ENCODE data around the gene NNT.
A peak's percentile ranks its signal among the peaks of the same experiment; 100 is the strongest.

The NNT gene

GRCh38 chr5:43563321-43563720 lies 39.7 kb upstream of the NNT start:
- Histone ChIP-seq H2AK5ac (ENCODE audit: low read length) (no peak overlapping the region), H2AFZ (ENCODE audit: insufficient read depth, low read length, poor library complexity) (no peak overlapping the region), H3K4ac (ENCODE audit: low read depth, low read length) (no peak overlapping the region), H3K79me2 (ENCODE audit: control insufficient read depth, insufficient read depth, low read length, poor library complexity) (no peaks in the 10 kb centered on the region), H4K12ac (ENCODE audit: low read depth, low read length) (no peak overlapping the region), H3K79me1 (ENCODE audit: low read length) (no peaks in the 10 kb centered on the region), H3K14ac (ENCODE audit: low read length) (no peak overlapping the region), H3K9ac (ENCODE audit: low read length) (no peak overlapping the region), H2BK120ac (ENCODE audit: insufficient read depth, low read length, poor library complexity) (no peak overlapping the region), H3K23ac (ENCODE audit: low read length) (no peak overlapping the region), H4K91ac (ENCODE audit: low read depth, low read length) (no peak overlapping the region), H3K27me3 (ENCODE audit: insufficient read depth, low read length) (no peaks in the 10 kb centered on the region), H3K36me3 (ENCODE audit: control insufficient read depth in 1 of 2, insufficient read depth in 2 of 2, low read length in 2 of 2) (no peaks in the 10 kb centered on the region), H2BK5ac (ENCODE audit: low read depth, low read length, poor library complexity) (no peak overlapping the region), H4K8ac (ENCODE audit: low read depth, low read length) (no peak overlapping the region), H3K4me3 (ENCODE audit: low read depth, low read length) (no peak overlapping the region), H3K27ac (ENCODE audit: low read depth, low read length) (no peak overlapping the region), H3K4me1 (ENCODE audit: control insufficient read depth in 1 of 2, insufficient read depth in 2 of 2, low read length in 2 of 2) (peaks cover 2 to 3% of the 10 kb centered on the region in 2 experiments), H2BK12ac (ENCODE audit: low read length) (no peak overlapping the region), H3K18ac (ENCODE audit: low read length) (no peak overlapping the region), H3K4me2 (ENCODE audit: low read length) (no peak overlapping the region), H3K9me3 (ENCODE audit: insufficient read depth, low read depth, low read length) (no peaks in the 10 kb centered on the region)
- no peak for DNase-seq
- no CpG with 5 or more reads among the region's 3 CpGs for WGBS (ENCODE audit: extremely low coverage, insufficient coverage, insufficient read length)

GRCh38 chr5:43564289-43564850 lies 38.6 kb upstream of the NNT start:
- DNase-seq = peak in 1 of 2 donors; percentile 49
- Histone ChIP-seq H4K91ac (ENCODE audit: low read depth, low read length) (no peak overlapping the region), H3K4me3 (ENCODE audit: low read depth, low read length) (no peak overlapping the region), H3K27ac (ENCODE audit: low read depth, low read length) (no peak overlapping the region), H2BK120ac (ENCODE audit: insufficient read depth, low read length, poor library complexity) (no peak overlapping the region), H2BK5ac (ENCODE audit: low read depth, low read length, poor library complexity) (no peak overlapping the region), H3K4ac (ENCODE audit: low read depth, low read length) (no peak overlapping the region), H2AFZ (ENCODE audit: insufficient read depth, low read length, poor library complexity) (no peak overlapping the region), H3K4me2 (ENCODE audit: low read length) (no peak overlapping the region), H3K14ac (ENCODE audit: low read length) (no peak overlapping the region), H3K79me1 (ENCODE audit: low read length) (no peaks in the 10 kb centered on the region), H3K23ac (ENCODE audit: low read length) (no peak overlapping the region), H3K4me1 (ENCODE audit: control insufficient read depth in 1 of 2, insufficient read depth in 2 of 2, low read length in 2 of 2) (peaks cover 2 to 3% of the 10 kb centered on the region in 2 experiments), H2BK12ac (ENCODE audit: low read length) (no peak overlapping the region), H3K18ac (ENCODE audit: low read length) (no peak overlapping the region), H4K12ac (ENCODE audit: low read depth, low read length) (no peak overlapping the region), H3K27me3 (ENCODE audit: insufficient read depth, low read length) (no peaks in the 10 kb centered on the region), H2AK5ac (ENCODE audit: low read length) (no peak overlapping the region), H3K79me2 (ENCODE audit: control insufficient read depth, insufficient read depth, low read length, poor library complexity) (no peaks in the 10 kb centered on the region), H3K9ac (ENCODE audit: low read length) (no peak overlapping the region), H3K9me3 (ENCODE audit: insufficient read depth, low read depth, low read length) (no peaks in the 10 kb centered on the region), H3K36me3 (ENCODE audit: control insufficient read depth in 1 of 2, insufficient read depth in 2 of 2, low read length in 2 of 2) (no peaks in the 10 kb centered on the region), H4K8ac (ENCODE audit: low read depth, low read length) (no peak overlapping the region)
- WGBS (ENCODE audit: extremely low coverage, insufficient coverage, insufficient read length) = no CpG with 5 or more reads among the region's 5 CpGs

- Histone ChIP-seq H4K12ac (ENCODE audit: low read depth, low read length) (no peak overlapping the region), H2BK120ac (ENCODE audit: insufficient read depth, low read length, poor library complexity) (peak overlapping the region; percentile 43), H2AFZ (ENCODE audit: insufficient read depth, low read length, poor library complexity) (no peak overlapping the region), H3K18ac (ENCODE audit: low read length) (no peak overlapping the region), H3K27me3 (ENCODE audit: insufficient read depth, low read length) (no peaks in the 10 kb centered on the region), H3K9ac (ENCODE audit: low read length) (no peak overlapping the region), H3K4me3 (ENCODE audit: low read depth, low read length) (no peak overlapping the region), H4K8ac (ENCODE audit: low read depth, low read length) (no peak overlapping the region), H3K79me1 (ENCODE audit: low read length) (no peaks in the 10 kb centered on the region), H2BK12ac (ENCODE audit: low read length) (no peak overlapping the region), H3K36me3 (ENCODE audit: control insufficient read depth in 1 of 2, insufficient read depth in 2 of 2, low read length in 2 of 2) (no peaks in the 10 kb centered on the region), H3K4me2 (ENCODE audit: low read length) (no peak overlapping the region), H2AK5ac (ENCODE audit: low read length) (no peak overlapping the region), H3K27ac (ENCODE audit: low read depth, low read length) (no peak overlapping the region), H3K23ac (ENCODE audit: low read length) (no peak overlapping the region), H4K91ac (ENCODE audit: low read depth, low read length) (no peak overlapping the region), H2BK5ac (ENCODE audit: low read depth, low read length, poor library complexity) (no peak overlapping the region), H3K4ac (ENCODE audit: low read depth, low read length) (no peak overlapping the region), H3K9me3 (ENCODE audit: insufficient read depth, low read depth, low read length) (no peaks in the 10 kb centered on the region), H3K79me2 (ENCODE audit: control insufficient read depth, insufficient read depth, low read length, poor library complexity) (no peaks in the 10 kb centered on the region), H3K4me1 (ENCODE audit: control insufficient read depth in 1 of 2, insufficient read depth in 2 of 2, low read length in 2 of 2) (peaks cover 2 to 3% of the 10 kb centered on the region in 2 experiments), H3K14ac (ENCODE audit: low read length) (no peak overlapping the region)
- WGBS (ENCODE audit: extremely low coverage, insufficient coverage, insufficient read length) = no CpG with 5 or more reads among the region's 5 CpGs
- DNase-seq = no peak
These were observed 37.9 kb upstream of the NNT start for GRCh38 chr5:43565043-43565442.

GRCh38 chr5:43567967-43568366 lies 35.0 kb upstream of the NNT start:
- Histone ChIP-seq H3K9me3 (ENCODE audit: insufficient read depth, low read depth, low read length) (no peaks in the 10 kb centered on the region), H3K27ac (ENCODE audit: low read depth, low read length) (no peak overlapping the region), H2AFZ (ENCODE audit: insufficient read depth, low read length, poor library complexity) (no peak overlapping the region), H3K79me1 (ENCODE audit: low read length) (no peaks in the 10 kb centered on the region), H3K36me3 (ENCODE audit: control insufficient read depth in 1 of 2, insufficient read depth in 2 of 2, low read length in 2 of 2) (no peaks in the 10 kb centered on the region), H3K79me2 (ENCODE audit: control insufficient read depth, insufficient read depth, low read length, poor library complexity) (no peaks in the 10 kb centered on the region), H2BK120ac (ENCODE audit: insufficient read depth, low read length, poor library complexity) (no peak overlapping the region), H2BK12ac (ENCODE audit: low read length) (no peak overlapping the region), H3K23ac (ENCODE audit: low read length) (no peak overlapping the region), H3K4ac (ENCODE audit: low read depth, low read length) (no peak overlapping the region), H3K4me2 (ENCODE audit: low read length) (no peak overlapping the region), H4K8ac (ENCODE audit: low read depth, low read length) (no peak overlapping the region), H3K14ac (ENCODE audit: low read length) (no peak overlapping the region), H3K4me3 (ENCODE audit: low read depth, low read length) (no peak overlapping the region), H3K27me3 (ENCODE audit: insufficient read depth, low read length) (no peaks in the 10 kb centered on the region), H2AK5ac (ENCODE audit: low read length) (no peak overlapping the region), H3K18ac (ENCODE audit: low read length) (no peak overlapping the region), H3K9ac (ENCODE audit: low read length) (no peak overlapping the region), H4K91ac (ENCODE audit: low read depth, low read length) (no peak overlapping the region), H2BK5ac (ENCODE audit: low read depth, low read length, poor library complexity) (no peak overlapping the region), H4K12ac (ENCODE audit: low read depth, low read length) (no peak overlapping the region), H3K4me1 (ENCODE audit: control insufficient read depth in 1 of 2, insufficient read depth in 2 of 2, low read length in 2 of 2) (peaks cover 0 to 2% of the 10 kb centered on the region in 2 experiments)
- no CpG with 5 or more reads among the region's 3 CpGs for WGBS (ENCODE audit: extremely low coverage, insufficient coverage, insufficient read length)
- no peak for DNase-seq

Measured in trophoblast cell (in vitro differentiated cells and primary cell).